Left renal pelvis (tissue), 4 donors: ENCODE data around the gene LBX2. TPM values are rescaled to one million over a fixed set of nuclear protein-coding genes. Genes with fewer than 3 reads are reported as not detected.

Experiments used
- DNase-seq, 4 donors: peaks; one replicate each; pipeline ENCODE4 v3.0.0-alpha.2; 2013; ENCODE audit warnings: low read depth in 4 of 4, low spot score in 3 of 4
- polyA plus RNA-seq, 4 donors: library from polyadenylated mRNA; unstranded; fragments of 120-200 nt; gene quantifications; one replicate each; pipeline ENCODE4 v1.2.1, GENCODE V29; 2013; ENCODE audit not compliant: insufficient read length in 4 of 4

Gene LBX2, protein sequence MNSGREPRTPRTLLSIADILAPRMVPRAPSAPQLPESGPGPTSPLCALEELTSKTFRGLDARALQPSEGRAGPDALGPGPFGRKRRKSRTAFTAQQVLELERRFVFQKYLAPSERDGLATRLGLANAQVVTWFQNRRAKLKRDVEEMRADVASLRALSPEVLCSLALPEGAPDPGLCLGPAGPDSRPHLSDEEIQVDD
- polyA plus RNA-seq, result 1 to 10 TPM; 1.3 to 5.4 (median 2.4) TPM

DNA sequence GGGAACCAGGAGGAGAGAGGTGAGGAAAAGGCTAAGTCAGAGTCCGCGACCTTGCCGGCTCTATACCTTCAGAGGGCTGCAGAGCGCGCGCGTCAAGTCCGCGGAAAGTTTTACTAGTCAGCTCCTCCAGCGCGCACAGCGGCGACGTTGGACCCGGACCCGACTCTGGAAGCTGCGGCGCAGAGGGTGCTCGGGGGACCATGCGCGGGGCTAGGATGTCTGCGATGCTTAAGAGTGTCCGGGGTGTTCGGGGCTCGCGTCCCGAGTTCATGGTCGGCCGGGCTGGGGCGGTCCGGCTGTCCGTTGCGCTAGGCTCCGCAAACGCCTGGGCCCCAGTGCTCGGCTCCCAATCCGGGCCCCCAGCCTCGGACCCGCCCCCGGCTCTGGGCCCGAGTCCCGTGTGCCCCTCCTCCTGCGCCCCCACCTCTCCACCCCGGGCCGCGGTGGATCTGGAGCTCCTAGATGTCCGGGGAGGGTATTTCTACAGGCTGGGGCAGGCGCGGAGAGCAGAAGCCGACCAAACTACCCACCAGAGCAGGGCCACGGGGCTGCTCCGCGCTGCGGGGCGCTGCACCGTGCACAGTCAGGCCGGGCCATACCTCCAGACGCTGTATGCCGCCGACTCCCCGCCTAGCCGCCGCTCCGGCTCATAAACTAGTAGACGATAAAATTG, at the start of gene LBX2:
Gene LBX2 (minus strand): TSS at position 337 of the 673 bp plus-strand sequence. CDS start 66 bp downstream, at position 271.
- DNase-seq, result no peak

DNA sequence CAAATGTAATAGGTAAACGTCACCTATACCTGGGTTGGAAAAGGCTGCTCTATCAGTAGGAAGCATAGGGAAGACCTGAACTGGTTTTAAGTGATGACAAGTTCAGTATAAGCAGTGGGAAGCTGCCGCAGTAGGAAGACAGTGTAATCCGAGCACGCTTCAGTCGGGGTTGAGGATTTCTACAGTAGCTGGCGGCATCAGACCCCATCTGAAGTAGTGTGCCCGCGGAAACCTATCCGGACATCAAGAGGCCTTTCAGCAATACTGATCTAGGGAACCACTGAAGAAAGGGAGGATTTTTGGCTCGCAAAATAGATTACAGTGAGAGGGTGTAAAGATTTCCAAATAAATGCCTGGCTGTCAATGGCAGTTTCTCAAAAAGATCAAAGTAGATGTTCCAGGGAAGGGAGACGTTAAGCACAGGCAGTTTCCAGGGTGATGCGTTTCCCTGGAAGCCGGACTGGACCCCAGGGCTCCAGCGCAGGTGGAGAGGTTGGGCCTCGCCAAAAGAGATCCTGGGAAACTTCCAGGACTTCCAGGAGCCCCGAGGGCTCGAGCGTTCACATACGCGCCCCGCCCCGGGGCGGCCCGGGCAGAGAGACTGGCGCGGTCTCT, 49.0 kb upstream of the LBX2 start:
- DNase-seq, result no peak

DNA sequence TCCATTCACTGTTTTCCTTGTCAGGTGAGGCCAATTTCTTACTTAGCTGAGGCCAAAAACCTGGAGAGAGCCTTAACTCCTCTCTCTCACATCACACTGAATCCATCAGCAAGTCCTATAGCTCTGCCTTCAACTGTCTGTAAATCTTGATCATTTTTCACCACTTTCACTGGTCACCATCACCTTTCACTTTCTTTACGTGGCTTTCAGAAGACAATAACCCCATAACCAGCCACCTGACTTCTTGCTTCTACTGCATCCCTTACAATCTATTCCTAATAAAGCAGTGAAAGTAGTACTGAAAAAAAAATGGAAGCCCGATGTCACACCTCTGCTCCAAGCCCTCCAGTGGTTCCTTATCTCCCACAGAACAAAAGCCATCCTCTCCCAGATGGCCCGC, 46.6 kb upstream of the LBX2 start:
- DNase-seq, result no peak

DNA sequence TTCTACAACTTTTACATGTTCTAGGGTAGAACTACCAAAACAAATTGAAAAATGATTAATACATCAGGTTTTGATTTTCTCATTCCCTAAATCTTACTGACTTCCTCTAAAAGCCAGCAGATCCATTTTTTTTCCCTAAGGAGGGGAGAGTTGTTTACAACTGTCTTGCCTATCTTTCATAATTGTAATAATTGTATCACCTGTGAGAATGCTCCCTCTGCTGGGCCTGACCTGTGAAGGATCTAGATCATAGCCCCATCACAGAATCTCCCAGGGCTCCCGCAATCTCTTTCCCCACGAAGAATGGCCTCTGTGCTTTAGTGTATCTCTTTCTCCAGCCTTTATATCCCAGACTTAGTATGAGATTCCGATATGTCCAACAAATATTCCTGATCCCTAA, 45.2 kb upstream of the LBX2 start:
- DNase-seq, result no peak

DNA sequence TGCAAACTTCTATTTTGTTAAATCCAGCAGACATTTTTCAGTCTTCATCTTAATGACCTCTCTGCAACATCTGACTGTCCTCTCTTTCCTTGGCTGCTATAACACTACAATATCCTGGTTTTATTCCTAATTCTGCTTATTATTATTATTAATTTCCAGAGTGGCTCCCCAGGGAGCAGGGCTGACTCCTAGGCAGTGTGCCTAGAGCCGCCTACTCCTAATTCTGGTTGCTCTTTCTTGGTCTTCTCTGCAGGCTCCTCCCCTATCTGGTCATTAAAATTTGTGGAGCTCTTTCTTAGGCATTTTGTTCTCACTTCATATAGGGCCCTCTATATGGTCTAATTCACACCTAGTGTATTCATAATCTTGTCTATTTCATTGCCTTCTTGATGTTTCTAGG, 43.6 kb upstream of the LBX2 start:
- DNase-seq, result no peak

DNA sequence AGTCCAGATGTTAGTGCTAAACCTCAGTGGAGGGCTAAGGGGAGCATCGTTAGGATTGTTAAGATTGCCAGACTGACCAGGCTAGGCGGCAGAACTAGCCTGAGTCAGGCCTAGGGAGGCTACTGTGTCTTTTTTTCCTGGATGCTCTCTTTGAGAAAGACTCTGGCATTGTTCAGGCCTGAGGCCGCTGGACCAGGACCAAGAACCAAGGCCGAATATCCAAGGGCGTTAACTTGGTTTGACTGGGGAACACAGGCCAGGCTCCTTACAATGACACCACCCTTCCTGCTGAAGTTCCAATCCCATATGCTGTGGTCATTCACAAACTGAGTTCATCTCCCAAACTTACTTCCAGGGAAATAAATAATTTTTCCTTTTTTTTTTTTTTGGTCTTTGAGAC, 40.9 kb upstream of the LBX2 start:
- DNase-seq, result no peak

DNA sequence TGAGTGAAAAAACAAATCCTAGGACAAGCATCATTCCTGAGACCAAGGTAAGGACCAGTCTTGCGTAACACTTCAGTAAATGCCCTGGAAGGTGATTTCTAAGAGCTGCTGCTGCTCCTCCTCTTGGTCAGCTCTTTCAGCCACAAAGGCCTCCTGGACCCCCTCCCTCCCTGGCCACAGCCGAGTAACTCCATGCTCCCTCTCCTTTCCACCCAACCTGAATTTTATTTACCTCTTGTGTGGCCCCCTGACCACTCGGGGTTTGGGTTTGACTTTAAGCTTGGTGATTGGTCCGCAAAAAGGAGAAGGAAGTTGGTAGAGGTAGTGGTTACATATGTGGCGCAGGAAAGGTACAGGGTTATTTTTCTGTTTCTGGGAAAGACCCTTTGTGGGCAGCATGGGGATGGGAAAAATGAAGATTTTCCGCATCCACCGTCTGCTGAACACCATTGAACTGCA, 39.5 kb upstream of the LBX2 start:
- DNase-seq, result no peak

DNA sequence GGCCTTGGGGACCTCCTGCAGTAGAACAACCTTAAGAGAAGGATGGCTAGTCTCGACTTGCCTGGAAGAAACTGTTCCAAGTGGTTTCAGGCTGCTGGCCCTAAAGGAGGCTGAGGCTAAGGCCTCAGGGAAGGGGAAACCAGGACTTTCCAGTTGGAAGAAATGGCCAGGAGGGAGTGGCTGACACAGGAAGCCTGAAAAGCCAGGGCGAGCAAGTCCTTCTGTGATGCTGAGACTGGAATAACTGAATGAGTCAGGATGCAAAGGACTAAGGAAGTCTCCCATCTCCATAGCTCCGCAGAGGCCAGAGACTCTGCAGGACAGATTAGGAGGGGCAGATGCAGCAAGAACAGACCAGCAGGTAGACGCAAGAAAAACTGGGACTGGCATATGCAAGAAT, 37.7 kb upstream of the LBX2 start:
- DNase-seq, result no peak

DNA sequence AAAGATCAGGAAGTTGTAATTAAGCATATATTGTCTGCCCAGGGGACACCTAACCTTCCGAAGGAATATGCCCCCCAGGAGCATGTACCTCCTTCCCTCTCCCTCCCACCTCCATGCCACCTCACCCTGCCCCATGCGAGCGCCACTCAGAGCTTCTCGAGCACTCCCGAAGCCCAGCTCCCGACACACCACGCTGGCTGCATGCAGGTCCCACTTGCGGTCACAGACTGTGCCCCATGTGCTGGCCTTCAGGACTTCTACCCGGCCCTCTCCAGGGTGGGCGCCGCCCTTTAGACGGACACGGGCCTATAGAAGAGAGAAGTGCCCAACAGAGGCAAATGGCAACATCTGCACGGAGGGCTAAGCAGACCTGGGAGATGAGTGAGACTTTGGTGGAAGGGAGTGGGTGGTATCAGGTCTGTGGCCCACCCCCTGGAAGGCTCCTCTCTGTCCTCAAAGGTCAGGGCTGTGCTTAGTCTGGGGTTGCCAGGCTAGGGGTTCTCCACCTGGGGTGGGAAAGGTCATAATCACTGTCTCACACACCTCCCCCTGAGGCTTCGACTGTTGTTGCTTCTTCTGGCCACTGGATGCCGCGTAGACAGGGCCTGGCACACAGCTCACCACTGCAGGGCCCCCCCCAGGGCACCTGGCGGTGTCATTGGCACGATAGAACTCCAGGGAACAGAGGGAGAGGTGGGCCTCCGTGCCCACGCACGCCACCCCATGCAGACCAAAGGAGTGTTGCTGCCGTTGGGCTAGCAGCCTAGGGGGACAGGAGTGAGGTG, 37.0 kb upstream of the LBX2 start:
- no peak for DNase-seq

DNA sequence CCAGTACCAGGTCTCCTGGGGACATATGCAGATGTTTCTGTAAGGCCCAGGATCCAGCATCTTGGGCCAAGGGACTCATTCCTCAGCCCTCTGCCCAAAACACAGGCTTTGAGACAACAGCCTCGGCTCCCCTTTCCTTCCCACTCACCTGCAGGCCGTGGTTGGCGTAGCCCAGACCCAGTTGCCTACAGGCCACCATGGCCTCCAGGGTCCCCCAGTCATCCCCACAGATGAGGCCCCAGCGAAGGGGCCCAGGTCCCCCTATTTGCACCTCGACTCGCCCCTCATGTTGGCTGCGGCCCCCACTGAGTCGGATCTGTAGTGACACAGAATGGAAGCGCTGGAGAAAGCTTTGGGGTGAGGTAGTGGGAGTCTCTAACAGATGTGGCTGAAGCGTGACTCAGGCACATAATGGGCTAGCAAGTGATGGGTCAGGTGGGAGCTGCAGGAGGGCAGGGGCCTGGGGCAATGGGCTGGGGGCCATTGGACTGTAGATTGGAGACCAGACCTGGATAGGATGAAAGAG, 36.1 kb upstream of the LBX2 start:
- no peak for DNase-seq

DNA sequence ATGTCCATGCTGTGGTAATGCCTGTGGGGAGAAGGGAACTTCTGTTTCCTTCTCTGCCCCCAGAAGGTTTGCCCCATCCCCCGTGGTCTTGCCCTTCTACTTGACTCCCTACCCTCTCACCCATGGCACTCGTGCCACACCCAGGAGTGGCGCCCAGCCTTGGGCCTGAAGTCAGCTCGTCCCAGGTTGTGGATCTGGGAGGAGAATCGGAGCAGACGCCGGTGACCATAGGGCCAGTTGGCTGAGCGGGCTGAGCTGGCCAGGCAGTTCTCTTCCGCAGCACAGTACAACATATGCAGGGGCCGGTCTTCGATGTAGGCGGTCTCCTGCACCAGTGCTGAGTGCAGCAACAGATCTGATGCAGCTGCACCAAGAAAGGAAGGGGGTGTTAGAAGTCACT, 35.0 kb upstream of the LBX2 start:
- DNase-seq, result no peak

DNA sequence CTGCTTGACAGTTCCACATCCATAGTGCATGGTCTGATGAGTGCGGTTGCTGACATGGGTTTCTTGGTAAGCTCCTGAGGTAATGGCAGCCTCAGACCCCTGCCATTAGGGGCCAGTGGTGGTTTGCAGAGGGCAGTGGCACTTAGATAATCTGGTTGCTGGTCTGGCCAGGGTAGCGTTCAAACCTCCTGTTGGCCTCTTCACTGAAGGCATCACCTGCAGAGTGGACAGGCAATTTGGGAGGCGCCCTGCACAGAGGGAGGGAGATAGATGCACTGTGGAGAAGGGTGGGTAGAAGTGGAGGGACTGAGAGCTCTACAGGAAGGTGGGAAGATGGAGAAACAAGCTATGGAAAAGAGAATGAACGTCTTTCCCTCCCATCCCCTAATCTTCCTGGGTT, 34.1 kb upstream of the LBX2 start:
- DNase-seq, result no peak

DNA sequence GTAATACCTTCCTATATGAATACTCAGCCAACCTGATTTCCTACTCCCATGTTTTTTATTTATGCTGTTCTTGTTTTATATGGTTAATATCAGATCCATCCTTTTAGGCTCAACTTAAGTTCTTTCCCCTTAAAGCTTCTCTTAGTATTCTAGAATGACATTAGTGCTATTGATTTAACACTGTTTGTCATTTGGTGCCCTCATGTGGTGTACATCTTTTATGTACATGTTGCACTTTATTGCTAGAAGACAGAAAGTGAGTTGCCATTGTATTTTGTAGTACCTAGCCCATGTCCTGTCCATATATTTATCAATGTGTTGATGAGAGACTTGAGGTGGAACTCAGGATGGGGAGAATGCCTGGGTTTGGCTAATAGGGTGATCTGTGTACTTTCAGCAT, 32.8 kb upstream of the LBX2 start:
- no peak for DNase-seq

DNA sequence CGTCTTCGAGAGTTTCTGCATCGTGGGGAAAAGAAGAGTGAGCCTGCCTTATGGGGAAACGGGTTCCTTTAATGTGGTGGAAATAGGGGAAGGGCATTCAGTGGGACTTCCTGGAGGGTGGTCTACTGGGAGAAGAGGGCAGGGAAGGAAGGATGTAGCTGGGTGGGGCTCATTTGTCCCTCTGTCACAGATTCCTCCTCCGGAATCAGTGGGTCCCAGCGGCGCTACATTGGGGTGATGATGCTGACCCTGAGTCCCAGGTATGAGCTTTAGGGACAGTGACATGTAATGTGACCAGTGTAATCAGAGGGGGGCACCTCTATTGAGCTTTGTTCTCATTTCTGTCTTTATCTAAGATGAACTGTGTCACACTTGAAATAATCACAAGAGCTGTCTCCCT, 32.3 kb upstream of the LBX2 start:
- DNase-seq, result no peak

DNA sequence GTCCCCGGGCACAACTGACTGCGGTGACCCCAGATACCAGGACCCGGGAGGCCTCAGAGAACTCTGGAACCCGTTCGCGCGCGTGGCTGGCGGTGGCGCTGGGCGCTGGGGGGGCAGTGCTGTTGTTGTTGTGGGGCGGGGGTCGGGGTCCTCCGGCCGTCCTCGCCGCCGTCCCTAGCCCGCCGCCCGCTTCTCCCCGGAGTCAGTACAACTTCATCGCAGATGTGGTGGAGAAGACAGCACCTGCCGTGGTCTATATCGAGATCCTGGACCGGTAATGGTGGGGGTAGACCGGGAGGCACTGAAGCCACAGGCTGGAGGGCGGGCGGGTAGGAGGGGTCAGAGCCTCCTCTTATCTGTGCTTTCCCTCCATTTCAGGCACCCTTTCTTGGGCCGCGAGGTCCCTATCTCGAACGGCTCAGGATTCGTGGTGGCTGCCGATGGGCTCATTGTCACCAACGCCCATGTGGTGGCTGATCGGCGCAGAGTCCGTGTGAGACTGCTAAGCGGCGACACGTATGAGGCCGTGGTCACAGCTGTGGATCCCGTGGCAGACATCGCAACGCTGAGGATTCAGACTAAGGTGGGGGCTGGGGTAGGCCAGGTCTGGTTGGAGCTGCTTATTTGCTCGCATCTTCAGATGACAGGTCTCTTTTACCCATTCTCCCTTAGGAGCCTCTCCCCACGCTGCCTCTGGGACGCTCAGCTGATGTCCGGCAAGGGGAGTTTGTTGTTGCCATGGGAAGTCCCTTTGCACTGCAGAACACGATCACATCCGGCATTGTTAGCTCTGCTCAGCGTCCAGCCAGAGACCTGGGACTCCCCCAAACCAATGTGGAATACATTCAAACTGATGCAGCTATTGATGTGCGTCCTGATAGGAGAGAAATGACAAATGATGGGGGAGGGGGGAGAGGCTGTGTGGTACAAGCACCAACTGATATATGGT, 31.1 kb upstream of the LBX2 start:
- no peak for DNase-seq

DNA sequence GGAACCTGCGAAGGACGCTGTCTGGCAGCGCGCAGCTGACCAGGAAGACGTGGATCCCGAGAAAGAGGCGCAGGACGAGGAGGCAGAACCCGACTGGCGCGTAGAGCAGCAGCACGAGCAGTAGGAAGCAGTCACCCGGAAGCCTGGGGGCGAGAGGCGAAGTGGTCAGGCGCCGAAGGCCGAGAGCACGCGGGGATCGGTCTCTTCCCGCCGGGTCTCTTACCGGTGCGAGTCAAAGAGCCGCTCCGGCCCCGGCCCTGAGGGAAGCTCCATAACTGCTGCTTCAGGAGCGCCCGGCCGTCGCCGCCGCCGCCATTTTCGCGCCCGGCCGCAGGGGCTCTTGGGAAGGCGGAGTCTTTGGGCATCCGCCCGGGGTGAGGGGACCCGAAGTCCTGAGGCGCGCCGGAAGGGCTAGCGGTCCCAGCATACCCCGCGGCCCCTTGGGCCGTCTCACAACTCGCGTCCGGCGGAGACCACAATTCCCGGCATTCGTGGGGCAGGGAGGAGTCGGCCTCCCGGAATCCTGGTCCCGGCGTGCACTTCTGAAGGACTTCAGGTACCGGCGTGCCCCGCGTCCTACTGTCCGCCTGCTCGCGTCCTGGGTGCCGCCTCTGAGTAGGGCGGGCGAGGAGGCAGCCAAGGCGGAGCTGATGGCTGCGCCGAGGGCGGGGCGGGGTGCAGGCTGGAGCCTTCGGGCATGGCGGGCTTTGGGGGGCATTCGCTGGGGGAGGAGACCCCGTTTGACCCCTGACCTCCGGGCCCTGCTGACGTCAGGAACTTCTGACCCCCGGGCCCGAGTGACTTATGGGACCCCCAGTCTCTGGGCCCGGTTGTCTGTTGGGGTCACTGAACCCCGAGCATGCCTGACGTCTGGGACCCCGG, 30.2 kb upstream of the LBX2 start, which contains the start of the genes AUP1 and HTRA2:
Gene AUP1 (minus strand): TSS at position 350 of the 882 bp plus-strand sequence. CDS start 77 bp downstream, at position 273.
Gene HTRA2 (plus strand): TSS at position 577 of the 882 bp plus-strand sequence. CDS start 74 bp downstream, at position 651.
- peak; percentile 95 to 98 (median 98) for DNase-seq

DNA sequence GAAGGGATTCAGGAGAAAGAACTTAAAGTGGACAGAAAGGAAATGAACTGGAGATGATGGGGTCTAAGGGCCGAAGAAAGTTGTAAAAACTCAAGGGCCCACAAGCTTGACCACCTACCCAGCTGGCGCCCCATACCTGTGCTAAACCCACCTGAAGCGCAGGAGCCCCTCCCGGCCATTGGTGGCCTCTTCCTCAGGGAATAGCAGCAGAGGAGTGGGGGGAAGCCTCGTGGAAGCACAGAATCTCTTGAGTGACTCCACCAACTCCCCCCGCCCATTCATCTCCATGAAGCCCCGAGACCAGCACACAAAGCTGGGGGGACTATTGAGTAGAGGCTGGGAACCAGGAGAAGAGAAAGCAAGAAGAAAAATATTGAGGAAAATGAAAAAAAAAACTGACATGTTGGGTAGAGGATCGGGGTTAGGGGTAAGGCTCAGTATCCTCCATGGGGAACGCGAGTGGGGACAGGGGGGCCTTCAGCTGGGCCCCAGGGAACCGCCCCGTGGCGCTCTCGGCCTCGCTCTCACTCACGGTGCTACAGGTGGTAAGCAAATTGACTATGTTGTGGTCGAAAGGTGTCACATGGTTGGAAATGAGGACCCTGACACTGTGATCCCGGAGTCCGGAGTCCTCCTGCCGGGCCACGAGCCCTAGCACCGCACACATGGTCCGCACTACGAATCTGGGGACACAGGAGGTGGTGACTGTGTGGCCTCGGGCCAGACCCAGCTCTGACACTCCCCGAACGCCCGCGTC, 29.4 kb upstream of the LBX2 start:
- DNase-seq, result no peak

DNA sequence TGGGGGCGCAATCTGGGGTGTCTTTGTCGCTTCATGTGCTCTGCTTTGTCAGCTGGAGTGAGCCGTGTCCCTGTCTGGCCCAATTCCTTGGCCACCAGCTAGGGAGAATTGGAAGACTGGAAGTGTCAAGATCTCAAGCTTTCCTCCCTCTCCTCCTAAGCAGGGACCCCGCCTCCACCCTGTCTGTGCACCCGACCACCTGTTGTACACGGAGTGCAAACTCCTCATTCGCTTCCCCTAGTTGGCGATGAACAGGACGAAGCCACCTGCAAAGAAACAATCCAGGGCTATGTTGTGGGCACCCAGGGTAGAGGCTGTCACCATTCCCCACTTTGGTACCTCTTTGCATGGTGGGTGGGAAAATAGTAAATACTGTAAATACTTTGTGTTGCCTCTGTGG, 28.3 kb upstream of the LBX2 start:
- no peak for DNase-seq
